Endothelial cell of umbilical vein (primary cell): ENCODE data around the gene UIMC1. TPM values are rescaled to one million over a fixed set of nuclear protein-coding genes. Genes with fewer than 3 reads are reported as not detected.

Experiments
- BruUV-seq: library from RNA; stranded (reverse); fragments of 400-500 nt; replicated peaks from 2 replicates; lab custom pipeline; 2021; lab: Mats Ljungman, UMichigan
- CTCF ChIA-PET: fragments of 300-600, 350-600 bp; sonication (Branson Sonifier 250); formaldehyde crosslinking; loops from one replicate; lab custom pipeline; 2021; ENCODE audit warnings: antibody characterized with exemption, inconsistent platforms; lab: Charles Lee
- POLR2A ChIA-PET: fragments of 300-600, 350-600 bp; sonication (Branson Sonifier 250); formaldehyde crosslinking; loops from one replicate; lab custom pipeline; 2021; ENCODE audit warnings: antibody characterized with exemption, inconsistent platforms; lab: Charles Lee
- DNase-seq: peaks from one replicate; pipeline ENCODE4 v3.0.0-alpha.2; 2011; ENCODE audit warnings: low read depth, low spot score
- FAIRE-seq: peaks from 2 replicates; lab custom pipeline; 2011; peaks lifted over from hg19 to GRCh38; lab: Jason Lieb, UNC
- H2AFZ ChIP-seq: 2 replicates; pipeline ENCODE4 v1.6.0; 2012; ENCODE audit warnings: low read depth, low read length, control low read depth, inconsistent platforms
- H3K27ac ChIP-seq: 2 replicates; pipeline ENCODE4 v1.5.1; 2011; ENCODE audit warnings: low read depth, mild to moderate bottlenecking, control low read depth, low read length, moderate library complexity; ENCODE audit not compliant: insufficient read depth
- H3K27me3 ChIP-seq, 2 experiments: 2 replicates each; pipeline versions ENCODE4 v1.6.0 to v1.6.1; 2011; ENCODE audit warnings: low read length in 2 of 2, mixed read lengths in 1 of 2; ENCODE audit not compliant: control insufficient read depth in 2 of 2, insufficient read depth in 2 of 2
- H3K36me3 ChIP-seq, 2 experiments: 2 replicates in 1 of 2; 3 replicates in 1 of 2; pipeline ENCODE4 v1.5.1; 2011; ENCODE audit warnings: low read length in 2 of 2, mild to moderate bottlenecking in 1 of 2, moderate library complexity in 1 of 2; ENCODE audit not compliant: control insufficient read depth in 2 of 2, insufficient read depth in 2 of 2; ENCODE audit errors: extremely low read depth in 1 of 2
- H3K4me1 ChIP-seq: 3 replicates; pipeline ENCODE4 v1.5.1; 2011; ENCODE audit warnings: mild to moderate bottlenecking, low read length; ENCODE audit not compliant: control insufficient read depth, insufficient read depth; ENCODE audit errors: extremely low read depth
- H3K4me2 ChIP-seq: 2 replicates; pipeline ENCODE4 v1.6.1; 2011; ENCODE audit warnings: low read length, control low read depth, mixed read lengths; ENCODE audit not compliant: insufficient read depth
- H3K4me3 ChIP-seq, 3 experiments: fragments of 200-600 bp in 1 of 3; sonication (generic), shearing (Covaris generic) in 1 of 3; replicated peaks in 1 of 3; 2 replicates each; pipeline ENCODE4 v1.5.1; 2011 to 2016; ENCODE audit warnings: control low read depth in 3 of 3, low read length in 3 of 3, mild to moderate bottlenecking in 2 of 3, inconsistent platforms in 1 of 3, low read depth in 1 of 3, moderate library complexity in 1 of 3; ENCODE audit not compliant: insufficient read depth in 1 of 3
- H3K79me2 ChIP-seq: 2 replicates; pipeline ENCODE4 v1.6.0; 2012; ENCODE audit warnings: low read length, inconsistent platforms; ENCODE audit not compliant: control insufficient read depth, insufficient read depth
- H3K9ac ChIP-seq: replicated peaks from 2 replicates; pipeline ENCODE3; 2011; ENCODE audit warnings: low read length, control low read depth; ENCODE audit not compliant: insufficient read depth; ENCODE audit errors: extremely low read depth
- H3K9me1 ChIP-seq: replicated peaks from 3 replicates; pipeline ENCODE4 v1.6.0; 2011; ENCODE audit warnings: mild to moderate bottlenecking, low read length; ENCODE audit not compliant: control insufficient read depth, insufficient read depth; ENCODE audit errors: extremely low read depth
- H3K9me3 ChIP-seq: replicated peaks from 2 replicates; pipeline ENCODE4 v1.5.1; 2012; ENCODE audit warnings: low read length, inconsistent platforms; ENCODE audit not compliant: control insufficient read depth, insufficient read depth
- H4K20me1 ChIP-seq: replicated peaks from 2 replicates; pipeline ENCODE3; 2011; ENCODE audit warnings: mild to moderate bottlenecking, low read length; ENCODE audit not compliant: control insufficient read depth, insufficient read depth; ENCODE audit errors: extremely low read depth
- CTCF ChIP-seq, 2 donors: IDR thresholded peaks; 1 replicate in 1 of 2; 2 replicates in 1 of 2; pipeline ENCODE4 v1.5.1; 2011; ENCODE audit warnings: low read length in 2 of 2, mild to moderate bottlenecking in 2 of 2, moderate library complexity in 2 of 2, control low read depth in 1 of 2, inconsistent platforms in 1 of 2, low read depth in 1 of 2; ENCODE audit not compliant: insufficient read depth in 1 of 2; ENCODE audit errors: extremely low read depth in 1 of 2
- EZH2 ChIP-seq: IDR thresholded peaks from 2 replicates; pipeline ENCODE4 v1.6.1; 2012; ENCODE audit warnings: borderline replicate concordance, low read depth, mild to moderate bottlenecking, moderate library complexity, low read length, inconsistent platforms; ENCODE audit not compliant: severe bottlenecking
- FOS ChIP-seq: IDR thresholded peaks from 2 replicates; pipeline ENCODE4 v1.6.1; 2011; ENCODE audit warnings: mild to moderate bottlenecking, low read length, moderate library complexity, borderline replicate concordance; ENCODE audit not compliant: insufficient read depth
- GATA2 ChIP-seq: IDR thresholded peaks from 2 replicates; pipeline ENCODE4 v1.7.0; 2011; ENCODE audit warnings: low read depth, mild to moderate bottlenecking, moderate library complexity, mixed read lengths, low read length; ENCODE audit not compliant: insufficient read length, insufficient read depth
- JUN ChIP-seq: IDR thresholded peaks from 2 replicates; pipeline ENCODE4 v1.6.1; 2011; ENCODE audit warnings: borderline replicate concordance, low read depth; ENCODE audit not compliant: insufficient read length, insufficient read depth
- MAX ChIP-seq: IDR thresholded peaks from 2 replicates; pipeline ENCODE4 v1.6.1; 2011; ENCODE audit not compliant: insufficient read depth, insufficient read length
- MYC ChIP-seq: IDR thresholded peaks from one replicate; pipeline ENCODE4 v1.6.1; 2011; ENCODE audit warnings: mild to moderate bottlenecking, low read depth, low read length
- POLR2A ChIP-seq: IDR thresholded peaks from 2 replicates; pipeline ENCODE4 v1.6.1; 2012; ENCODE audit warnings: low read depth, mild to moderate bottlenecking, control low read depth, low read length
- POLR2AphosphoS5 ChIP-seq: IDR thresholded peaks from 2 replicates; pipeline ENCODE4 v1.6.1; 2012; ENCODE audit warnings: low read depth, mild to moderate bottlenecking, control low read depth, low read length, moderate library complexity; ENCODE audit not compliant: insufficient read depth
- dilution Hi-C: fragments of 300-500 bp; cut with MboI; formaldehyde crosslinking; loops from one replicate; pipeline ENCODE4 v1.15.0; 2019; ENCODE audit warnings: low sequenced_read_pairs; ENCODE audit not compliant: extremely low pct_ligation_motif_present
- intact Hi-C: fragments of 100-400 bp; cut with micrococcal nuclease; formaldehyde crosslinking; loops from one replicate; pipeline ENCODE4 v1.10.0; 2022
- polyA plus RNA-seq, 4 experiments: library from polyadenylated mRNA; depleted of rRNA in 3 of 4; stranded (reverse) in 3 of 4; unstranded in 1 of 4; fragments of >200 nt; gene quantifications; 2 replicates each; pipeline versions ENCODE4 v1.2.1 to v1.2.3, GENCODE V29; 2011 to 2012; ENCODE audit warnings: missing spikeins in 1 of 4
- total RNA-seq: library from RNA; stranded (reverse); gene quantifications from 2 replicates; pipeline ENCODE4 v1.2.3, GENCODE V29; 2021

Gene UIMC1
- total and polyA plus RNA-seq, 2 donors (not counting 3 experiments of a cell fraction or from before 2014, with no cell fraction given): 17.2 to 60.1 TPM

GRCh38 chr5:176868126-176868525, 138.5 kb downstream of the UIMC1 start:
- H4K20me1 ChIP-seq: no peaks in the 10 kb centered on the region
- FAIRE-seq (no peak), DNase-seq (no peak)
- no peak overlapping the region for H3K4me3 ChIP-seq
- CTCF ChIA-PET: no interaction called here
- no peak overlapping the region for H2AFZ ChIP-seq
- TF ChIP-seq CTCF (IDR thresholded peaks at IDR 0.05; ENCODE audit: extremely low read depth in 1 of 2, insufficient read depth in 1 of 2, low read depth in 1 of 2, low read length in 2 of 2): no peak
- no peak for TF ChIP-seq MYC
- no peak for TF ChIP-seq POLR2A
- TF ChIP-seq JUN: no peak
- TF ChIP-seq MAX: no peak
- TF ChIP-seq GATA2: no peak
- TF ChIP-seq POLR2AphosphoS5: no peak
- TF ChIP-seq EZH2: no peak
- no peak for TF ChIP-seq FOS
- dilution Hi-C loops: no loop called here
- POLR2A ChIA-PET: no interaction called here
- H3K27ac ChIP-seq: no peak overlapping the region
- BruUV-seq: no TSS peak
- H3K9me1 ChIP-seq: no peaks in the 10 kb centered on the region
- peaks cover 5 to 11% of the 10 kb centered on the region in 2 experiments for H3K27me3 ChIP-seq
- no peak overlapping the region for H3K9ac ChIP-seq
- H3K36me3 ChIP-seq: no peaks in the 10 kb centered on the region
- H3K4me2 ChIP-seq: no peak overlapping the region
- no peaks in the 10 kb centered on the region for H3K4me1 ChIP-seq
- no peaks in the 10 kb centered on the region for H3K79me2 ChIP-seq
- intact Hi-C loops: no loop called here
- H3K9me3 ChIP-seq: no peaks in the 10 kb centered on the region
